GM19397 (cell line): ENCODE results near the gene CAMTA1.
"Not testable (repeated sequence)": the region's sequence is repeated elsewhere in the genome, so short reads cannot be mapped to it uniquely, and the experiment has no call there.

Source experiments
- ATAC-seq: cut with Tn5 transposase; IDR thresholded peaks from one replicate; pipeline ENCODE4 v1.9.1; 2021; ENCODE audit warnings: mild to moderate bottlenecking, moderate library complexity; ENCODE audit not compliant: unreplicated experiment

CAMTA1 gene

GRCh38 chr1:6905790-6906189 is 120.5 kb downstream of the CAMTA1 start:
- no peak for ATAC-seq

GRCh38 chr1:6906783-6907182 is 121.5 kb downstream of the CAMTA1 start:
- ATAC-seq, result no peak

- ATAC-seq, result no peak
Observed at GRCh38 chr1:6907201-6907600, 121.9 kb downstream of the CAMTA1 start.

GRCh38 chr1:6907676-6908434 is 122.6 kb downstream of the CAMTA1 start:
- no peak for ATAC-seq

GRCh38 chr1:6909401-6909800 is 124.1 kb downstream of the CAMTA1 start:
- no peak for ATAC-seq

- ATAC-seq, result no peak
Observed at GRCh38 chr1:6909857-6910256, 124.6 kb downstream of the CAMTA1 start.

- no peak for ATAC-seq
Observed at GRCh38 chr1:6911021-6911941, 126.0 kb downstream of the CAMTA1 start.

GRCh38 chr1:6911974-6912373 is 126.7 kb downstream of the CAMTA1 start:
- ATAC-seq, result no peak

- ATAC-seq, result no peak
Observed at GRCh38 chr1:6912518-6912917, 127.3 kb downstream of the CAMTA1 start.

- ATAC-seq, result no peak
Observed at GRCh38 chr1:6913086-6913485, 127.8 kb downstream of the CAMTA1 start.

GRCh38 chr1:6914706-6915105 is 129.5 kb downstream of the CAMTA1 start:
- no peak for ATAC-seq

- ATAC-seq, result no peak
Observed at GRCh38 chr1:6915999-6916565, 130.8 kb downstream of the CAMTA1 start.

GRCh38 chr1:6917067-6917466 is 131.8 kb downstream of the CAMTA1 start:
- no peak for ATAC-seq

- no peak for ATAC-seq
Observed at GRCh38 chr1:6918186-6918924, 133.1 kb downstream of the CAMTA1 start.

- ATAC-seq, result no peak
Observed at GRCh38 chr1:6918925-6919511, 133.8 kb downstream of the CAMTA1 start.

- ATAC-seq, result not testable (repeated sequence)
Observed at GRCh38 chr1:6921506-6921905, 136.3 kb downstream of the CAMTA1 start.

- ATAC-seq, result no peak
Observed at GRCh38 chr1:6922096-6922931, 137.1 kb downstream of the CAMTA1 start.

GRCh38 chr1:6923012-6923411 is 137.8 kb downstream of the CAMTA1 start:
- ATAC-seq, result no peak

GRCh38 chr1:6923416-6923815 is 138.2 kb downstream of the CAMTA1 start:
- no peak for ATAC-seq
